Measurements from ENCODE around the gene MUC13. TPM values are rescaled to one million over a fixed set of nuclear protein-coding genes. Genes with fewer than 3 reads are reported as not detected.

The MUC13 gene
- total RNA-seq, 1 donor from 2014 or later, result not detected

Other genes starting within 250 kb of the MUC13 start
- gene UMPS, start 204.3 kb downstream of the MUC13 start, total RNA-seq, result 18.3 TPM
- 138 TPM for gene ITGB5, start 47.4 kb downstream of the MUC13 start, total RNA-seq
- 87.4 TPM for gene HEG1, start 121.2 kb upstream of the MUC13 start, total RNA-seq

Measured in sciatic nerve (tissue), 1 donor.